HepG2 (cell line): Measurements from ENCODE around the gene RNH1. TPM values are rescaled to one million over a fixed set of nuclear protein-coding genes. Genes with fewer than 3 reads are reported as not detected.

Source experiments
- ATAC-seq: fragments of 200-7000 bp; cut with Tn5 transposase; 3 replicates; pipeline ENCODE4 v1.9.1; 2020; ENCODE audit warnings: mild to moderate bottlenecking, moderate library complexity
- BruUV-seq: library from RNA; stranded (reverse); fragments of 400-500 nt; replicated peaks from 2 replicates; lab custom pipeline; 2021; lab: Mats Ljungman, UMichigan
- CTCF ChIA-PET: fragments of 300-600 bp; formaldehyde crosslinking; extraction: SDS; loops from one replicate; lab custom pipeline; 2021; ENCODE audit warnings: low total read pairs, inconsistent platforms, low intra/inter-chr PET ratio; lab: Yijun Ruan, JAX
- POLR2A ChIA-PET: fragments of 350-600 bp; sonication (Branson Sonifier 250); formaldehyde crosslinking; loops from one replicate; lab custom pipeline; 2020; ENCODE audit warnings: antibody characterized with exemption, inconsistent platforms; lab: Yijun Ruan, JAX
- DNase-seq: peaks from one replicate; pipeline ENCODE4 v3.0.0-alpha.2; 2015; ENCODE audit warnings: low spot score
- FAIRE-seq: peaks from 3 replicates; lab custom pipeline; 2011; peaks lifted over from hg19 to GRCh38; lab: Jason Lieb, UNC
- H2AFZ ChIP-seq: one replicate; pipeline ENCODE4 v1.6.1; 2011; ENCODE audit warnings: low read length, inconsistent platforms
- H3K27ac ChIP-seq: fragments of 300-600 bp; 3 replicates; pipeline ENCODE4 v1.8.0; 2011; ENCODE audit warnings: mixed run types, mild to moderate bottlenecking, mixed read lengths, low read length, inconsistent platforms; ENCODE audit not compliant: insufficient read depth; ENCODE audit errors: extremely low read length
- H3K27me3 ChIP-seq, 2 experiments: fragments of 200-600 bp in 1 of 2; 2 replicates in 1 of 2; 3 replicates in 1 of 2; pipeline versions ENCODE4 v1.6.0 to v1.8.0; 2011; ENCODE audit warnings: low read length in 2 of 2, mild to moderate bottlenecking in 2 of 2, moderate library complexity in 2 of 2, inconsistent platforms in 1 of 2; ENCODE audit not compliant: insufficient read depth in 2 of 2, control insufficient read depth in 1 of 2
- H3K36me3 ChIP-seq, 2 experiments: fragments of 200-600 bp in 1 of 2; replicated peaks in 1 of 2; 2 replicates in 1 of 2; 3 replicates in 1 of 2; pipeline versions ENCODE4 v1.5.1 to v1.8.0; 2011; ENCODE audit warnings: low read length in 2 of 2, inconsistent platforms in 1 of 2; ENCODE audit not compliant: insufficient read depth in 2 of 2, control insufficient read depth in 1 of 2
- H3K4me1 ChIP-seq: 2 replicates; pipeline ENCODE4 v1.5.1; 2012; ENCODE audit warnings: low read length, inconsistent platforms; ENCODE audit not compliant: insufficient read depth
- H3K4me2 ChIP-seq: 2 replicates; pipeline ENCODE4 v1.6.0; 2011; ENCODE audit warnings: low read depth, low read length, inconsistent platforms
- H3K4me3 ChIP-seq, 3 experiments: fragments of 200-600 bp in 1 of 3; sonication (generic), shearing (Covaris generic) in 1 of 3; replicated peaks in 1 of 3; 2 replicates each; pipeline ENCODE4 v1.5.1; 2011 to 2016; ENCODE audit warnings: low read length in 3 of 3, inconsistent platforms in 2 of 3, low read depth in 2 of 3, mild to moderate bottlenecking in 2 of 3, control low read depth in 1 of 3, mixed read lengths in 1 of 3; ENCODE audit not compliant: insufficient read depth in 1 of 3
- H3K79me2 ChIP-seq: one replicate; pipeline ENCODE4 v1.6.1; 2011; ENCODE audit warnings: low read length, inconsistent platforms; ENCODE audit not compliant: insufficient read depth
- H3K9ac ChIP-seq: 2 replicates; pipeline ENCODE4 v1.6.0; 2011; ENCODE audit warnings: mild to moderate bottlenecking, low read depth, low read length, inconsistent platforms; ENCODE audit not compliant: insufficient read depth
- H3K9me3 ChIP-seq: 2 replicates; pipeline ENCODE4 v1.5.1; 2012; ENCODE audit warnings: mild to moderate bottlenecking, low read length
- H4K20me1 ChIP-seq: 2 replicates; pipeline ENCODE4 v1.6.0; 2011; ENCODE audit warnings: inconsistent platforms, mild to moderate bottlenecking, low read length, moderate library complexity; ENCODE audit not compliant: insufficient read depth
- SMYD3 ChIP-seq: sonication (generic); formaldehyde crosslinking; IDR thresholded peaks from 2 replicates; pipeline ENCODE4 v1.8.1; 2023; ENCODE audit warnings: mild to moderate bottlenecking, missing genetic modification reagents
- whole genome bisulfite sequencing: methylation state at CpG from one replicate; pipeline ENCODE4 v1.1.6; 2017; ENCODE audit warnings: low lambda C conversion rate; 5-methylcytosine and 5-hydroxymethylcytosine counted together
- in situ Hi-C: cut with HindIII; loops from 2 replicates; pipeline ENCODE4 v1.10.0; 2017; ENCODE audit warnings: low pct_unique_long_range_greater_than_20kb; ENCODE audit not compliant: extremely low pct_ligation_motif_present
- intact Hi-C: fragments of 100-400 bp; cut with micrococcal nuclease; formaldehyde crosslinking; loops from one replicate; pipeline ENCODE4 v1.10.0; 2022; ENCODE audit not compliant: unreplicated experiment
- polyA plus RNA-seq, 8 experiments: library from polyadenylated mRNA; depleted of rRNA in 3 of 8; stranded (reverse) in 7 of 8; unstranded in 1 of 8; fragments of >200 nt; fragmentation: Illumina TruSeq in 4 of 8; extraction: Trizol in 4 of 8; gene quantifications; 2 replicates each; pipeline versions ENCODE4 v1.2.1 to v1.2.3, GENCODE V29; 2011 to 2016; ENCODE audit warnings: low read depth in 4 of 8, missing spikeins in 1 of 8, mixed read lengths in 1 of 8; ENCODE audit not compliant: insufficient read depth in 1 of 8
- total RNA-seq, 5 experiments: library from RNA; depleted of rRNA; stranded (reverse); fragments of >200 nt; fragmentation: Illumina TruSeq; extraction: Trizol; gene quantifications; 2 replicates each; pipeline ENCODE4 v1.2.3, GENCODE V29; 2016; ENCODE audit warnings: low read depth in 1 of 5
- TF ChIP-seq, protein P1 (sequence below), 2 experiments: fragments of 450-650 bp in 1 of 2; sonication (generic) in 1 of 2; formaldehyde crosslinking in 1 of 2; IDR thresholded peaks; 2 replicates each; pipeline versions ENCODE4 v1.6.1 to v1.8.0; 2016 to 2022; ENCODE audit warnings: antibody characterized with exemption in 1 of 2, mild to moderate bottlenecking in 1 of 2, missing genetic modification reagents in 1 of 2

RNH1 gene
- total and polyA plus RNA-seq, 2 of the 13 experiments (the other 11 are each of a cell fraction or from before 2014, with no cell fraction given), result 36.0 to 74.1 TPM

GRCh38 chr11:468493-468892 is 38.5 kb downstream of the RNH1 start:
- no peak overlapping the region for H3K9ac ChIP-seq
- no TSS peak for BruUV-seq
- ATAC-seq, result no peak
- no peak overlapping the region for H3K4me2 ChIP-seq
- no peaks in the 10 kb centered on the region for H4K20me1 ChIP-seq
- H3K27me3 ChIP-seq, result no peaks in the 10 kb centered on the region
- no peak overlapping the region for H2AFZ ChIP-seq
- no peak overlapping the region for H3K27ac ChIP-seq
- in situ Hi-C loops (no loop called here), intact Hi-C loops (no loop called here)
- H3K9me3 ChIP-seq, result no peaks in the 10 kb centered on the region
- WGBS, result 98% methylated on average over 6 of the region's 6 CpGs
- H3K4me1 ChIP-seq, result peaks cover 19% of the 10 kb centered on the region
- ChIA-PET CTCF (no interaction called here), POLR2A (no interaction called here)
- TF ChIP-seq SMYD3 (CRISPR knock-in tag), result no peak
- TF ChIP-seq, protein P1, sequence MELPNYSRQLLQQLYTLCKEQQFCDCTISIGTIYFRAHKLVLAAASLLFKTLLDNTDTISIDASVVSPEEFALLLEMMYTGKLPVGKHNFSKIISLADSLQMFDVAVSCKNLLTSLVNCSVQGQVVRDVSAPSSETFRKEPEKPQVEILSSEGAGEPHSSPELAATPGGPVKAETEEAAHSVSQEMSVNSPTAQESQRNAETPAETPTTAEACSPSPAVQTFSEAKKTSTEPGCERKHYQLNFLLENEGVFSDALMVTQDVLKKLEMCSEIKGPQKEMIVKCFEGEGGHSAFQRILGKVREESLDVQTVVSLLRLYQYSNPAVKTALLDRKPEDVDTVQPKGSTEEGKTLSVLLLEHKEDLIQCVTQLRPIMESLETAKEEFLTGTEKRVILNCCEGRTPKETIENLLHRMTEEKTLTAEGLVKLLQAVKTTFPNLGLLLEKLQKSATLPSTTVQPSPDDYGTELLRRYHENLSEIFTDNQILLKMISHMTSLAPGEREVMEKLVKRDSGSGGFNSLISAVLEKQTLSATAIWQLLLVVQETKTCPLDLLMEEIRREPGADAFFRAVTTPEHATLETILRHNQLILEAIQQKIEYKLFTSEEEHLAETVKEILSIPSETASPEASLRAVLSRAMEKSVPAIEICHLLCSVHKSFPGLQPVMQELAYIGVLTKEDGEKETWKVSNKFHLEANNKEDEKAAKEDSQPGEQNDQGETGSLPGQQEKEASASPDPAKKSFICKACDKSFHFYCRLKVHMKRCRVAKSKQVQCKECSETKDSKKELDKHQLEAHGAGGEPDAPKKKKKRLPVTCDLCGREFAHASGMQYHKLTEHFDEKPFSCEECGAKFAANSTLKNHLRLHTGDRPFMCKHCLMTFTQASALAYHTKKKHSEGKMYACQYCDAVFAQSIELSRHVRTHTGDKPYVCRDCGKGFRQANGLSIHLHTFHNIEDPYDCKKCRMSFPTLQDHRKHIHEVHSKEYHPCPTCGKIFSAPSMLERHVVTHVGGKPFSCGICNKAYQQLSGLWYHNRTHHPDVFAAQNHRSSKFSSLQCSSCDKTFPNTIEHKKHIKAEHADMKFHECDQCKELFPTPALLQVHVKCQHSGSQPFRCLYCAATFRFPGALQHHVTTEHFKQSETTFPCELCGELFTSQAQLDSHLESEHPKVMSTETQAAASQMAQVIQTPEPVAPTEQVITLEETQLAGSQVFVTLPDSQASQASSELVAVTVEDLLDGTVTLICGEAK (IDR thresholded peaks at IDR 0.05), result peak; percentile 70
- TF ChIP-seq, protein P1 (CRISPR knock-in tag; IDR thresholded peaks at IDR 0.05), result peak; percentile 97
- no peak overlapping the region for H3K4me3 ChIP-seq
- peaks cover 2 to 15% of the 10 kb centered on the region in 2 experiments for H3K36me3 ChIP-seq
- H3K79me2 ChIP-seq, result peaks cover 2% of the 10 kb centered on the region
- FAIRE-seq, result no peak
- DNase-seq, result no peak
